Measurements from ENCODE around the gene MIR17HG. TPM values are rescaled to one million over a fixed set of nuclear protein-coding genes. Genes with fewer than 3 reads are reported as not detected.

Gene MIR17HG
- total RNA-seq, 3 donors from 2014 or later (not counting 1 experiment from before 2014, with no cell fraction given): 2.2 to 8.1 (median 6.1) TPM

- no peak overlapping the region for H3K27ac ChIP-seq (ENCODE audit: low read length)
- peak in 1 of 2 donors; percentile 20 for DNase-seq
- 50% methylated on average over 1 of the region's 2 CpGs for WGBS (ENCODE audit: insufficient coverage)
Observed at GRCh38 chr13:91308299-91308698, 39.2 kb upstream of the MIR17HG start.

GRCh38 chr13:91311491-91311890 lies 36.0 kb upstream of the MIR17HG start:
- H3K36me3 Mint-ChIP-seq: no peaks in the 10 kb centered on the region
- H3K27ac Mint-ChIP-seq: no peak overlapping the region
- intact Hi-C loops (cut with micrococcal nuclease): loop anchor here (5.0 to 10.0 kb wide), 2 partner anchors 96 to 413 kb away; no protein-coding TSS in a partner anchor
- H3K4me3 Mint-ChIP-seq: no peak overlapping the region
- Histone ChIP-seq H3K36me3 (ENCODE audit: control insufficient read depth, insufficient read depth, low read length) (no peaks in the 10 kb centered on the region), H3K27me3 (ENCODE audit: control insufficient read depth, insufficient read depth, low read length) (peaks cover 3% of the 10 kb centered on the region), H3K4me1 (ENCODE audit: control insufficient read depth, insufficient read depth, low read length) (no peaks in the 10 kb centered on the region), H3K9me3 (ENCODE audit: control insufficient read depth, insufficient read depth, low read length) (no peaks in the 10 kb centered on the region), H3K4me3 (ENCODE audit: low read length) (no peak overlapping the region), H3K27ac (ENCODE audit: low read length) (no peak overlapping the region)
- TF ChIP-seq CTCF (IDR thresholded peaks at IDR 0.05): no peak
- ATAC-seq: peak in 1 of 3 donors; percentile 37
- no peaks in the 10 kb centered on the region for H3K9me3 Mint-ChIP-seq
- no peak for DNase-seq
- H3K4me1 Mint-ChIP-seq: peaks cover 7 to 17% of the 10 kb centered on the region in 2 donors
- 85% methylated on average over 4 of the region's 4 CpGs for WGBS (ENCODE audit: insufficient coverage)
- peaks cover under 1 to 4% of the 10 kb centered on the region in 2 donors for H3K27me3 Mint-ChIP-seq (ENCODE audit: low read depth in 2 of 2)

More at GRCh38 chr13:91308299-91308698, 39.2 kb upstream of the MIR17HG start:
- intact Hi-C loops (cut with micrococcal nuclease): no loop called here
- Mint-ChIP-seq H3K4me3 (no peak overlapping the region), H3K9me3 (no peaks in the 10 kb centered on the region), H3K27me3 (ENCODE audit: low read depth in 2 of 2) (peaks cover 0 to 3% of the 10 kb centered on the region in 2 donors), H3K27ac (no peak overlapping the region), H3K36me3 (no peaks in the 10 kb centered on the region), H3K4me1 (peaks cover 3 to 10% of the 10 kb centered on the region in 2 donors)
- ATAC-seq: no peak
- H3K4me1 ChIP-seq (ENCODE audit: control insufficient read depth, insufficient read depth, low read length): no peaks in the 10 kb centered on the region
- no peaks in the 10 kb centered on the region for H3K9me3 ChIP-seq (ENCODE audit: control insufficient read depth, insufficient read depth, low read length)
- no peak for TF ChIP-seq CTCF (IDR thresholded peaks at IDR 0.05)
- H3K27me3 ChIP-seq (ENCODE audit: control insufficient read depth, insufficient read depth, low read length): no peaks in the 10 kb centered on the region
- H3K36me3 ChIP-seq (ENCODE audit: control insufficient read depth, insufficient read depth, low read length): no peaks in the 10 kb centered on the region
- no peak overlapping the region for H3K4me3 ChIP-seq (ENCODE audit: low read length)

GRCh38 chr13:91312324-91312723 lies 35.2 kb upstream of the MIR17HG start:
- peaks cover 3% of the 10 kb centered on the region for H3K27me3 ChIP-seq (ENCODE audit: control insufficient read depth, insufficient read depth, low read length)
- Mint-ChIP-seq H3K36me3 (no peaks in the 10 kb centered on the region), H3K4me3 (no peak overlapping the region), H3K27me3 (ENCODE audit: low read depth in 2 of 2) (peaks cover 0 to 13% of the 10 kb centered on the region in 2 donors), H3K4me1 (peaks cover 7 to 17% of the 10 kb centered on the region in 2 donors), H3K27ac (no peak overlapping the region), H3K9me3 (no peaks in the 10 kb centered on the region)
- ATAC-seq (no peak), DNase-seq (no peak)
- no peak for TF ChIP-seq CTCF (IDR thresholded peaks at IDR 0.05)
- H3K9me3 ChIP-seq (ENCODE audit: control insufficient read depth, insufficient read depth, low read length): no peaks in the 10 kb centered on the region
- 26% methylated on average over 3 of the region's 3 CpGs for WGBS (ENCODE audit: insufficient coverage)
- intact Hi-C loops (cut with micrococcal nuclease): loop anchor here (5.0 to 10.0 kb wide), 2 partner anchors 95 to 412 kb away; no protein-coding TSS in a partner anchor
- no peak overlapping the region for H3K4me3 ChIP-seq (ENCODE audit: low read length)
- no peaks in the 10 kb centered on the region for H3K36me3 ChIP-seq (ENCODE audit: control insufficient read depth, insufficient read depth, low read length)
- no peaks in the 10 kb centered on the region for H3K4me1 ChIP-seq (ENCODE audit: control insufficient read depth, insufficient read depth, low read length)
- no peak overlapping the region for H3K27ac ChIP-seq (ENCODE audit: low read length)

GRCh38 chr13:91313103-91313502 lies 34.4 kb upstream of the MIR17HG start:
- Histone ChIP-seq H3K27ac (ENCODE audit: low read length) (no peak overlapping the region), H3K4me1 (ENCODE audit: control insufficient read depth, insufficient read depth, low read length) (no peaks in the 10 kb centered on the region), H3K36me3 (ENCODE audit: control insufficient read depth, insufficient read depth, low read length) (no peaks in the 10 kb centered on the region), H3K9me3 (ENCODE audit: control insufficient read depth, insufficient read depth, low read length) (no peaks in the 10 kb centered on the region), H3K4me3 (ENCODE audit: low read length) (no peak overlapping the region), H3K27me3 (ENCODE audit: control insufficient read depth, insufficient read depth, low read length) (peaks cover 3% of the 10 kb centered on the region)
- H3K36me3 Mint-ChIP-seq: no peaks in the 10 kb centered on the region
- H3K27me3 Mint-ChIP-seq (ENCODE audit: low read depth in 2 of 2): peaks cover 0 to 17% of the 10 kb centered on the region in 2 donors
- ATAC-seq: peak; percentile 43 to 75 (median 71)
- peak in 1 of 2 donors; percentile 67 for DNase-seq
- peak; percentile 25 for TF ChIP-seq CTCF (IDR thresholded peaks at IDR 0.05)
- H3K9me3 Mint-ChIP-seq: no peaks in the 10 kb centered on the region
- peak overlapping the region in 1 of 2 donors; percentile 50 for H3K27ac Mint-ChIP-seq
- 7% methylated on average over 4 of the region's 5 CpGs for WGBS (ENCODE audit: insufficient coverage)
- intact Hi-C loops (cut with micrococcal nuclease): loop anchor here (1.0 to 10.0 kb wide), 3 partner anchors 36 to 412 kb away; no protein-coding TSS in a partner anchor
- peak overlapping the region; percentile 49 for H3K4me3 Mint-ChIP-seq
- peaks cover 7 to 17% of the 10 kb centered on the region in 2 donors for H3K4me1 Mint-ChIP-seq

Data from natural killer cell (primary cell).